CD4-positive, alpha-beta T cell treated with Interferon alpha-2 for 1 hour (primary cell): Measurements from ENCODE around the gene NCAN.
"Not testable (repeated sequence)": the region's sequence is repeated elsewhere in the genome, so short reads cannot be mapped to it uniquely, and the experiment has no call there.

Experiments used
- DNase-seq, 2 donors: peaks; one replicate each; pipeline ENCODE4 v3.0.0-alpha.2; 2020 to 2022

NCAN gene

GRCh38 chr19:19201697-19202630 lies 9.8 kb upstream of the NCAN start:
- no peak for DNase-seq

- no peak for DNase-seq
Measured at GRCh38 chr19:19202707-19203011, 9.1 kb upstream of the NCAN start.

- peak; percentile 91 to 93 for DNase-seq
Measured at GRCh38 chr19:19203012-19203856, 8.5 kb upstream of the NCAN start, which contains the start of gene NR2C2AP. Gene NR2C2AP, minus strand, starts transcription at chr19:19203414. Its CDS starts 354 bp downstream, at chr19:19203060.

- no peak for DNase-seq
Measured at GRCh38 chr19:19204181-19204580, 7.6 kb upstream of the NCAN start.

GRCh38 chr19:19205416-19206410 lies 6.0 kb upstream of the NCAN start:
- DNase-seq, result no peak

- no peak for DNase-seq
Measured at GRCh38 chr19:19206938-19207337, 4.8 kb upstream of the NCAN start.

- no peak for DNase-seq
Measured at GRCh38 chr19:19207637-19208572, 3.9 kb upstream of the NCAN start.

GRCh38 chr19:19209372-19209771 lies 2.4 kb upstream of the NCAN start:
- no peak for DNase-seq

GRCh38 chr19:19212916-19213315 lies 1.2 kb downstream of the NCAN start:
- DNase-seq, result no peak

GRCh38 chr19:19213426-19214158 lies 1.8 kb downstream of the NCAN start:
- DNase-seq, result no peak

- DNase-seq, result no peak
Measured at GRCh38 chr19:19214159-19214490, 2.4 kb downstream of the NCAN start.

- peak in 1 of 2 donors; percentile 31 for DNase-seq
Measured at GRCh38 chr19:19214892-19215291, 3.1 kb downstream of the NCAN start.

GRCh38 chr19:19215792-19216191 lies 4.0 kb downstream of the NCAN start:
- DNase-seq, result no peak

- no peak for DNase-seq
Measured at GRCh38 chr19:19217099-19217498, 5.3 kb downstream of the NCAN start.

GRCh38 chr19:19218911-19219310 lies 7.2 kb downstream of the NCAN start:
- no peak for DNase-seq

GRCh38 chr19:19221000-19221399 lies 9.2 kb downstream of the NCAN start:
- DNase-seq, result not testable (repeated sequence)

- no peak for DNase-seq
Measured at GRCh38 chr19:19223060-19223459, 11.3 kb downstream of the NCAN start.

- DNase-seq, result no peak
Measured at GRCh38 chr19:19223636-19224035, 11.9 kb downstream of the NCAN start.

- DNase-seq, result no peak
Measured at GRCh38 chr19:19224150-19224851, 12.5 kb downstream of the NCAN start.

GRCh38 chr19:19224852-19225494 lies 13.2 kb downstream of the NCAN start:
- DNase-seq, result peak; percentile 72 to 82
